Smooth muscle cell (in vitro differentiated cells): ENCODE data around the gene C16orf89. TPM values are rescaled to one million over a fixed set of nuclear protein-coding genes. Genes with fewer than 3 reads are reported as not detected.

Source experiments
- DNase-seq: peaks from one replicate; lab custom pipeline; 2025; ENCODE audit not compliant: unreplicated experiment; lab: John Stamatoyannopoulos, UW
- H2AFZ ChIP-seq: fragments of 200-600 bp; sonication (generic); 2 replicates; pipeline ENCODE4 v1.6.0; 2016; ENCODE audit warnings: antibody characterized with exemption, low read depth, mild to moderate bottlenecking
- H3F3A ChIP-seq: fragments of 200-600 bp; sonication (generic); 2 replicates; pipeline ENCODE4 v1.6.0; 2017; ENCODE audit warnings: antibody characterized with exemption, low read depth
- H3K27ac ChIP-seq: fragments of 200-600 bp; sonication (generic); 2 replicates; pipeline ENCODE4 v1.5.1; 2016; ENCODE audit warnings: low read depth, mild to moderate bottlenecking
- H3K27me3 ChIP-seq: fragments of 200-600 bp; sonication (generic); 2 replicates; pipeline ENCODE4 v1.6.1; 2016; ENCODE audit warnings: low read depth, mild to moderate bottlenecking
- H3K36me3 ChIP-seq: fragments of 200-600 bp; sonication (generic); 2 replicates; pipeline ENCODE4 v1.5.1; 2016; ENCODE audit warnings: low read depth
- H3K4me1 ChIP-seq: fragments of 200-600 bp; sonication (generic); 2 replicates; pipeline ENCODE4 v1.5.1; 2016; ENCODE audit warnings: low read depth
- H3K4me2 ChIP-seq: fragments of 200-600 bp; sonication (generic); 2 replicates; pipeline ENCODE4 v1.6.0; 2016; ENCODE audit warnings: mild to moderate bottlenecking
- H3K4me3 ChIP-seq: fragments of 200-600 bp; sonication (generic); 2 replicates; pipeline ENCODE4 v1.5.1; 2016; ENCODE audit warnings: mild to moderate bottlenecking
- H3K79me2 ChIP-seq: fragments of 200-600 bp; sonication (generic); 2 replicates; pipeline ENCODE4 v1.6.0; 2016; ENCODE audit warnings: low read depth, mild to moderate bottlenecking
- H3K9ac ChIP-seq: fragments of 200-600 bp; sonication (generic); 2 replicates; pipeline ENCODE4 v1.6.0; 2016; ENCODE audit warnings: low read depth
- H3K9me3 ChIP-seq: fragments of 200-600 bp; sonication (generic); replicated peaks from 2 replicates; pipeline ENCODE4 v1.5.1; 2016; ENCODE audit warnings: low read depth
- H4K20me1 ChIP-seq: fragments of 200-600 bp; sonication (generic); 2 replicates; pipeline ENCODE4 v1.6.0; 2016; ENCODE audit warnings: low read depth
- WGBS: methylation state at CpG from one replicate; pipeline ENCODE4 v1.1.7; 2016; ENCODE audit warnings: low lambda C conversion rate; 5-methylcytosine and 5-hydroxymethylcytosine counted together
- polyA plus RNA-seq: library from polyadenylated mRNA; unstranded; fragments of >200 nt; fragmentation: Nextera tagmentation; extraction: Ambion mirVana; gene quantifications from 2 replicates; pipeline ENCODE4 v1.2.1, GENCODE V29; 2016
- total RNA-seq: library from RNA; depleted of rRNA; stranded (reverse); fragments of >200 nt; gene quantifications from 2 replicates; pipeline ENCODE4 v1.2.3, GENCODE V29; 2014
- TF ChIP-seq, protein P1 (sequence below): fragments of 200-600 bp; sonication (generic); IDR thresholded peaks from 2 replicates; pipeline ENCODE4 v1.5.1; 2017; ENCODE audit warnings: borderline replicate concordance, mild to moderate bottlenecking, antibody characterized with exemption; ENCODE audit not compliant: insufficient read depth, poor library complexity, severe bottlenecking

C16orf89 gene
- total and polyA plus RNA-seq, 2 experiments from 2014 or later = not detected

- no peak for DNase-seq
- no peaks in the 10 kb centered on the region for H4K20me1 ChIP-seq
- no peak overlapping the region for H3K9ac ChIP-seq
- H3F3A ChIP-seq = peaks cover 4% of the 10 kb centered on the region
- H2AFZ ChIP-seq = no peak overlapping the region
- H3K9me3 ChIP-seq = no peaks in the 10 kb centered on the region
- 91% methylated on average over 9 of the region's 9 CpGs for WGBS
- H3K79me2 ChIP-seq = no peaks in the 10 kb centered on the region
- no peaks in the 10 kb centered on the region for H3K36me3 ChIP-seq
- H3K4me1 ChIP-seq = peaks cover 3% of the 10 kb centered on the region
- no peak overlapping the region for H3K4me3 ChIP-seq
- no peak overlapping the region for H3K27ac ChIP-seq
- no peaks in the 10 kb centered on the region for H3K27me3 ChIP-seq
- TF ChIP-seq, protein P1, sequence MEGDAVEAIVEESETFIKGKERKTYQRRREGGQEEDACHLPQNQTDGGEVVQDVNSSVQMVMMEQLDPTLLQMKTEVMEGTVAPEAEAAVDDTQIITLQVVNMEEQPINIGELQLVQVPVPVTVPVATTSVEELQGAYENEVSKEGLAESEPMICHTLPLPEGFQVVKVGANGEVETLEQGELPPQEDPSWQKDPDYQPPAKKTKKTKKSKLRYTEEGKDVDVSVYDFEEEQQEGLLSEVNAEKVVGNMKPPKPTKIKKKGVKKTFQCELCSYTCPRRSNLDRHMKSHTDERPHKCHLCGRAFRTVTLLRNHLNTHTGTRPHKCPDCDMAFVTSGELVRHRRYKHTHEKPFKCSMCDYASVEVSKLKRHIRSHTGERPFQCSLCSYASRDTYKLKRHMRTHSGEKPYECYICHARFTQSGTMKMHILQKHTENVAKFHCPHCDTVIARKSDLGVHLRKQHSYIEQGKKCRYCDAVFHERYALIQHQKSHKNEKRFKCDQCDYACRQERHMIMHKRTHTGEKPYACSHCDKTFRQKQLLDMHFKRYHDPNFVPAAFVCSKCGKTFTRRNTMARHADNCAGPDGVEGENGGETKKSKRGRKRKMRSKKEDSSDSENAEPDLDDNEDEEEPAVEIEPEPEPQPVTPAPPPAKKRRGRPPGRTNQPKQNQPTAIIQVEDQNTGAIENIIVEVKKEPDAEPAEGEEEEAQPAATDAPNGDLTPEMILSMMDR = no peak
- no peak overlapping the region for H3K4me2 ChIP-seq
These were observed 3.3 kb upstream of the C16orf89 start for GRCh38 chr16:5069048-5069447.

GRCh38 chr16:5066511-5066910 is 755 bp upstream of the C16orf89 start:
- Histone ChIP-seq H3K36me3 (no peaks in the 10 kb centered on the region), H3K4me3 (no peak overlapping the region), H3K27ac (no peak overlapping the region), H3K79me2 (no peaks in the 10 kb centered on the region), H3K9ac (no peak overlapping the region), H3K27me3 (no peaks in the 10 kb centered on the region), H3K9me3 (no peaks in the 10 kb centered on the region), H3F3A (no peaks in the 10 kb centered on the region), H3K4me2 (no peak overlapping the region), H4K20me1 (no peaks in the 10 kb centered on the region), H2AFZ (no peak overlapping the region), H3K4me1 (no peaks in the 10 kb centered on the region)
- no peak for DNase-seq
- TF ChIP-seq, protein P1 = no peak
- WGBS = 86% methylated on average over 6 of the region's 6 CpGs

DNA sequence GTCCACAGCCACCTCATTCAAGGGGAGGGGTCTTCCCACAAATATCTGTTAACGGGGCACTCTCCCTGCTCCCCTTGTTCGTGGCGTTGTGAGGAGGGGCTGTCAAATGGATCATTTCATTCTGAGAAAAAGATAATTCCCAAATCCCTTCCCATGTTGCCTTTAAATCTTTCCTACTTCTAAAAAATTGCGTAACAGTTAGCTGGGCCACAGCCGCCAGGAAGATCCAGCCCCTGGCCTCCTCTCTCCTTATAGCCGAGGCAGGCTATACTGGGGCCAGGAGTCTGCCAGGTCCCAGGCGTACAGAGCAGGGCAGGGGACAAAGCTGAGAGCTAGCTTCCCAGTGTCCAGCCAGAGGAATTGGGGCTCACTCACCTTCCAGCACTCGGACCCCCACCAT is 430 bp downstream of the C16orf89 start:
- TF ChIP-seq, protein P1 = no peak
- no peaks in the 10 kb centered on the region for H3K79me2 ChIP-seq
- H3K9me3 ChIP-seq = no peaks in the 10 kb centered on the region
- no peak for DNase-seq
- H3K9ac ChIP-seq = no peak overlapping the region
- no peak overlapping the region for H3K27ac ChIP-seq
- no peaks in the 10 kb centered on the region for H3K36me3 ChIP-seq
- H3K4me3 ChIP-seq = no peak overlapping the region
- H3K4me2 ChIP-seq = no peak overlapping the region
- H2AFZ ChIP-seq = no peak overlapping the region
- 79% methylated on average over 8 of the region's 8 CpGs for WGBS
- H3K27me3 ChIP-seq = no peaks in the 10 kb centered on the region
- no peaks in the 10 kb centered on the region for H3K4me1 ChIP-seq
- no peaks in the 10 kb centered on the region for H4K20me1 ChIP-seq
- no peaks in the 10 kb centered on the region for H3F3A ChIP-seq

DNA sequence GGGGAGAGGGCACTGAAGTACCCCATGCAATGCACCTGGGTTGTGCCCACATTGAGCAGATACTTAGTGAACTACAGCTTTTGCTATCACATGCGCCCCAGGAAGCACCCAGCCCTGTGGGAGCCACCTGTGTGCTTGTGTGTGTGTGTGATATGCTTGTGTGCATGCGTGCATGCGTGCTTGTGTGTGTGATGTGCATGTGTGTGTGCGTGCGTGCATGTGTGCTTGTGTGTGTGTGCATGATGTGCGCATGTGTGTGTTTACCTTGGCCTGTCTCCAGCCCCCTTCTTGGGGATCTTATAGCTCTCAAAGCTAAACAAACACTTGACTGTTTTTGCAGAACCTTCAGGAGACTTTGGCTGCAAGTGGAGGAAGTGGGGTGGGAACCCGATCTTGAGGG is 841 bp downstream of the C16orf89 start:
- no peak overlapping the region for H2AFZ ChIP-seq
- H3K27ac ChIP-seq = no peak overlapping the region
- 96% methylated on average over 7 of the region's 7 CpGs for WGBS
- DNase-seq = no peak
- H3K9me3 ChIP-seq = no peaks in the 10 kb centered on the region
- no peaks in the 10 kb centered on the region for H3K79me2 ChIP-seq
- no peak overlapping the region for H3K9ac ChIP-seq
- H3K36me3 ChIP-seq = no peaks in the 10 kb centered on the region
- no peak overlapping the region for H3K4me2 ChIP-seq
- no peaks in the 10 kb centered on the region for H3F3A ChIP-seq
- H3K27me3 ChIP-seq = no peaks in the 10 kb centered on the region
- H4K20me1 ChIP-seq = no peaks in the 10 kb centered on the region
- H3K4me3 ChIP-seq = no peak overlapping the region
- H3K4me1 ChIP-seq = peaks cover 2% of the 10 kb centered on the region
- TF ChIP-seq, protein P1 = no peak
